Stimulated activated CD4-positive, alpha-beta T cell treated with anti-CD3 and anti-CD28 coated beads, Interleukin-15, amount 100 ng/mL, for 24 hours (primary cell): ENCODE measurements around the gene MALT1.

Source experiments
- DNase-seq: peaks from one replicate; pipeline ENCODE4 v3.0.0-alpha.2; 2020

Gene MALT1

DNA sequence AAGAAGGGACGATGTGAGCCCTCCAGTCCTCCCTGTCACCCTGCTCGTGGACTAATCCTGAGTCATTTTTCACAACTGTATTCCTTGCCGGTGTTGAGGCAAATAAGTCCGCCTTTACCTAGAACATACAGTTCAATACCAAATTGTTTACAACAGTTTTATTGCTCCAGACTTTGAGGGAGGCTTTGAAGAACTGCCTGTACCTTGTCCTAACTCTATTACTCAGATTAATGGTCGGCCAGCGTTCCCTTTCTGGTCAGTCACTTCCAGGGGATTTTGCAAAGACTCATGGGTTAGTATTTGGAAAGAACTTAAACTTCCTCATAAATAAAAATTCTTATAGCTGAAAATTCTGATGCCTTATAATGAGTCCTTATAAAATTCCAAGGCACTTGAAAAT is 108.3 kb downstream of the MALT1 start:
- DNase-seq: no peak

DNA sequence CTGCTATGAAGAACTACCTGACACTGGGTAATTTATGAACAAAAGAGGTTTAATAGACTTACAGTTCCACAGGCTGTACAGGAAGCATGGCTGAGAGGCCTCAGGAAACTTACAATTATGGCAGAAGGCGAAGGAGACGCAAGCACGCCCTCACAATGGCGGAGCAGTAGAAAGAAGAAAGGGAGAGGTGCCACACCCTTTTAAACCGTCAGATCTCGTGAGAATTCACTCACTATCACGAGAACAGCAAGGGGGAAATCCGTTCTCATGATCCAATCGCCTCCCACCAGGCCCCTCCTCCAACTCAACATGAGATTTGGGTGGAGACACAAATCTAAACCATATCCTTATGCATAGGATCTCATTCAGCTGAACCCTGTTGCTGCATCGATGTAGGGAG is 108.8 kb downstream of the MALT1 start:
- no peak for DNase-seq

DNA sequence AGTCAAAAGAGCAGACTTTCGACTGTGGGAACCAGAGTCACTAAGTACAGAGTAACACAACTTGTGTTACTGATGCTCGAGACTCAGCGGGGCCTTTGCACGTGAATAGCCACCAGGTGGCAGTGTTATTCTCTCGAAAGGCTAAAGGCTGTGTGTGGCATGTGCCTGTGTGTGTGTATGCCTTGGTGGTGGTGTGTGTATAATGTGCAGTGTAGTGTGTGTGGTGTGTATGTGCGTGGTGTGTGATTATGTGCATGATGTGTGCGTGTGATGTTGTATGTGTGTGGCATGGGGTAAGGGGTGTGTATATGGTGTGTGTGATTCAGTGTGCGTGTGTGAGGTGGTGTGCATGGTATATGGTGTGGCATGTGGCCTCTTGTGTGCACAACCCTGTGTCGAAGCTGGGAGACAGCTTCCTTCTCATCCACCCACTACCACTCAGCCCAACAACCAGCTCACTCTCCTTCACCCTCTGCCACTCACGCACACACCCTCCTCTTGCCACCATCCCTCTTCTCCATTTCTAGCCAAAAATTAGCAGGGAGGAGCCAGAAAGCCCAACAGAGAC is 110.4 kb downstream of the MALT1 start:
- DNase-seq: peak; percentile 77

DNA sequence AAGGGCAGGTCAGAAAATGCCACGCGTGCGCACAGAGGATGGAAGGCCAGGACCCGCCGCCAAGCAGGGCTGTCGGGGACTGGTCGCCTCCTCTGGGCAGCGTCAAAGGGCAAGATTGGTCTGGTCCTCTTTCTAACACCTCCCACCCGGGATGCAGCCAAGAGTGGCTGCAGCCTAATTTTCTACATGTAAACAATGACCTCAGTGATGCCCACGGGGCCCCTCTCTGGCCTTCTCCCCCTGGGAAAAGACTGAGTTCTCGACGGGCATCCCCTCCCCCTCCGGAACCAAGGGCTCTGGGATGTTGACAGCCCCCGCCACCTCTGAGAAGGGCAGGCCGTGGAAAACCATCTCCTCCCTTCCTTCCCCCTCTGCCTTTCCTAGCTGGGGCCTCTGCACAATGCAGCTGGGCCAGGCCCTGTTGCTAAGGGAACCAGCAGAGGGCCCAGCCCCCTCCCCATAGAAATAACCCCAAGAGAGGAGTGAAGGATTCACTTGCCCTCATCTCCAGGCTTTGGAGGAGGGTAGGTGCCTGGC is 113.4 kb downstream of the MALT1 start:
- no peak for DNase-seq

DNA sequence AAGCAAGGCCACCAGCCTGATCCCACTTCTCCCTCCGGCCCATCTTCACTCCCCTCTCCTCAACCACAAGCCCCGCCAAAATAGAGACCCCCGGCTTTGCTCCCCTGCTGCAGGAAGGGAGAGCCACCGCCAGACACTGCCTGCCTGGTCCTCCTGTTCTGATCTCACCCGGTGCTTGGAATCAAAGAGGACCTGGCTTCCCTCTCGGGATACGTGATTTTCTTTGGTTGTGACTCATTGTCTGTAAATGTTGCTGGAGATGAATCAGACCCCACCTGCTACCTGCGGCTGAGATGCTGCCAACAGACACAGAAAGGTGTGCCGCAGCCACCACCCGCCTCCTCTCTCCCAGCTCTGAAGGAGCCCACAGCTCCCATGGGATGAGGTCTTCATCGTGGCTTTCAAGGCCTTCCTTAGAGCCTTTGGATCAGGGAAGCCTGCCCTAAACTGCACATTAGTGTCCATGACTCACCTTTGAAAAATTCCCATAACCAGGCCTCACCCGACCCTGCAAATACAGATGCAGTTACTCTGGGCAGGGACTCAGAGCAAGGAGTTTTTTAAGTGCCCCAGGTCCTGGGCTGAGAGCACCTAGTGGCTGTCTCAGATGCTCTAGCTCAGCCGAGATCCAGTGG is 114.0 kb downstream of the MALT1 start:
- DNase-seq: no peak

DNA sequence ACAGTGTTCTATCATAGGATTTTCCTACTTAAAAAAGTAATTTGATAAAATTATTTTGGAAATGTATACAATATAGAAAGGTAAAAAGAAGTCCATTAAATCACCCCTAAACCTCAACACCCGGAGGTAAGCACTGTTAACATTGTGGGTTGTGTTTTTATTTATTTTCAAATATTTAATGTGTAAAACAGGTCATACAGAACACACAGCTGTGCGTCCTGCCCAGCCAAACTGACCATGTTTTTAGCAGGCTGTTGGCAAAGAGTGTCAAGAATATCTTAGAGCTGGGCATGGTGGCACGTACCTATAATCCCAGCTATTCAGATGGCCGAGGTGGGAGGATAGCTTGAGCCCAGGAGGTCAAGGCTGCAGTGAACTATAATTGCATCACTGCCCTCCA is 114.6 kb downstream of the MALT1 start:
- no peak for DNase-seq

DNA sequence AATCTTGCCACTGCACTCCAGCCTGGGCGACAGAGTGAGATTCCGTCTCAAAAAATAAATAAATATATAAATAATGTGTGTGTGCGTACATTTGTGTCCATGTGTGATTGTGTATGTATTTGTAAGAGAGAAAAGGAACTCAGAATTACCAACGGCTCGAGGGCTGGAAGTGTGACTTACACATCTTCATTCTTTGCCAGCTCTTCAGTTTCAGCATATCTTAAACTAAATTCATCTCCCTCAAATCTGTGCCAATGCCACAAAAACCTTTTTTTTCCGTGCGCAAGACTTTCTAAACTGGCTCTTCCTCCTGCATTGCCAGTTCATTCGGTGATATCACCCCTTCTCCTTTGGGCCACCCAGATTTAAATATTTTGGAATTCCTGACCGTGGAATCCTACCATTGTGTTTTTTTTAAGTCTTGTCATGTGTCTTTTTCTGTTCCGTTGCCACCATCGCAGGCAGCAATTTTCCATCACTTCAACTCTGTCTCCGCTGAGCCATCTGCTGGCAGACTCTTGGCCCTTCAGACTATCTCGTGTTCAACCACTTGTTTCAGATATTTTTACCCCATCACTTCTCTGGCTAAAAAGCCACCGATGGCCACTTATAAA is 116.4 kb downstream of the MALT1 start:
- no peak for DNase-seq

DNA sequence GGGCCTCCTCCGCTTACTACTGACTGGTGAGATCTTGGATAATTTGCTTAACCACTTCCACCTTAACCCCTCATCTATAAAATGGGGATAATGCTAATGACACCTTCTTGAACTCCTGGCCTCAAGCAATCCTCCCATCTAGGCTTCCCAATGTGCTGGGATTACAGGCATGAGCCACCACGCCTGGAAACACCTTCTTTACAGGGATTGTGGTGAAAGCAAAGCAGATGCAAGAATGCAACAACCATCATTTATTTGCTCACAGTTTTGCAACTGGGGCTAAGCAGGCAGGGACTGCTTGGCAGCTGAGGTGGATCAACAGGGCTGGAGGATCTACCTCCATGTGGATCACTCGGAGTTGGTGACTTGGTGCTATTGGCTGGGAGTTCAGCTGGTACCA is 117.2 kb downstream of the MALT1 start:
- no peak for DNase-seq

DNA sequence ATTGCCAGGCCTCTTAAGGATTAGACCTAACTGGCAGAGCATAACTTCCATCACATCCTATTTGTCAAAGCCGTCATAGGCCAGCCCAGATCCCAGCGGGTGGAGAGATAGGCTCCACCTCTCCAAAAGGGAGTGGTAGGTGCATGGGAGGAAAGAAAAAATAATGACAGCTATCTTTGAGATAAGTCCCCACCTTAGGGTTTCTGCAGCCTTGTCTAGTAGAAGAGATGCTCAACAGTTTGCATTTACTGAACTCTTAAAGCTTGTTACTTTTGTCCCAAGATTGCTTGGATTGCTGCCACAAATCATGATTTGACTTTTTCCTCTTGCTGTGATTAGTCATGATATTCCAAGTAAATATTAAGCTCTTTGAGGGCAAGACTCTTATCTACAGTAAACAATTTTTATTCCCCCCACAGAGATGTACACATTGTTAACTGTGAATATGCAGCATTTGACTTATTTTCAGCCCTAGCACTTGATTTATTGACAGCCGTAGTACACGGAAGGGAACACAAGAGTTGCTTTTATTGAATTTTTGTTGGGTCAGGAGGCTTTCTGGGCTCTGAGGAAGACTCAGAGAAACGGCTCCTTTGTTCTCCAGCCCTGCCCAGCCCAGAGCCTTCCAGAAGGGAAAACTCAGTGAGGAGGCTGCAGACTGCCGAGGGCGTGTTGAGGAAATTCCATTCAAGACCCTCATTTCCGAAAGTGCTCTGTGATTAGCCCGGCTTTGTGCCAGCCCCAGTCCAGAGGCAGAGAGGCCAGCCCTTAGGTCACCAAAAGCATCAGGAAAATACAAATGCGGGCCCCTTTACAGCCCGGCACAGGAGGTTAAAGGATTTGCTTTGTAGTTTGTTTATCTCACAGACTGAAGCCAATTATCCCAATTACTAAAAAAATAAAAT is 118.0 kb downstream of the MALT1 start:
- DNase-seq: no peak

DNA sequence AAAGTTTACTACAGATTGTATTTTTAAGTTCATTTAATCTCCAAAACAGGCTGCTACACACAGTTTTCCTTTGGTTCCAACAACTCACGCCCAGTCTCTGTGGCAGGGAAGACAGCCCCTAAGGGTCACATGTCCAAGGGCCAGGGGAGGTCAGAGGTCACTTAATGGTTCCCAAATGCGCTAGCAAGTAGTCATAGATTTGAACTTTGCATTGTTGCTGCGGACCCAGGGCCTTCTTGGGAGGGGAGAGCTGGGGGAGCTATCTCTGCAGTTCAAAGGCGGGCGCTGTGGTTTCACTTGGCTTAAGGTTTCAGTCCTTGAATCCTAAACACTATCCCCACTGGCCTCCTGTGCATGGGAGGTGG is 118.6 kb downstream of the MALT1 start:
- no peak for DNase-seq

DNA sequence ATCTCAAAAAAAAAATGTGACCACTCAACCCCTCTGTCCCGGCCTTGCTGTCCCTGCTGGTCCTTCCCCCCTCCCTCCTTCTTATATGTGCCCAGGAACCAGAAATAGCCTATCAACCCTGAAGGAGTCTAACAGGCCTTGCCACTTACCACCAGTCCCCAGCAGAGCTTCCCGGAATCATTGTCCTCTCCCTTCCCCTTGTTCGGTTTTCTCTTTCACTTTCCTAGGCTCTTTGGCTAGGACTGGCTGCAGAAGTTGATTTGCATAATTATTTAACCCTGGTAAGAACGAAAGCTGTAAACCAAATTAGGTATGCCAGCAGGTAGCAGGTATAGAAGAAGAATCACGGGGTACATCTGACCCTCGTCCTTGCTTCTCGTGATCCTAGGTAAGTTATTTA is 120.8 kb downstream of the MALT1 start:
- DNase-seq: no peak

DNA sequence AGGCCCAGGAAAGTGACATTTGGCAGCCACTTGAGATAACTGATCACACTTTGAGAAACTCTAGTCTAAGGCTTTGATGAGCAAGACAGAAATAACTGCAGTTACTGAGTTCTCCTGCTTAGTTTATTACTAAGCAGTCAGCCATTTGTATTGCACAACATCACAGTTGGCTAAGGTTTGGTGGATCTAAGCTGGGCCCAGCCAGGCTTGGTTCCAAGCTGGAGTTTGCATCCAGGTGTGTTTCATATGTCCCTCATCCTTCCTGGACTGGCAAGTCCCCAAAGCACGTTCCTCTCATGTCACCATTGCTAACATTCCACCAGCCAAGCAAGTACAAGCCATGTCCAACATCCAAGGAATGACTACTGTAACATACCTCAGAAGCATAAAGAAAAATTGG is 122.1 kb downstream of the MALT1 start:
- DNase-seq: no peak

DNA sequence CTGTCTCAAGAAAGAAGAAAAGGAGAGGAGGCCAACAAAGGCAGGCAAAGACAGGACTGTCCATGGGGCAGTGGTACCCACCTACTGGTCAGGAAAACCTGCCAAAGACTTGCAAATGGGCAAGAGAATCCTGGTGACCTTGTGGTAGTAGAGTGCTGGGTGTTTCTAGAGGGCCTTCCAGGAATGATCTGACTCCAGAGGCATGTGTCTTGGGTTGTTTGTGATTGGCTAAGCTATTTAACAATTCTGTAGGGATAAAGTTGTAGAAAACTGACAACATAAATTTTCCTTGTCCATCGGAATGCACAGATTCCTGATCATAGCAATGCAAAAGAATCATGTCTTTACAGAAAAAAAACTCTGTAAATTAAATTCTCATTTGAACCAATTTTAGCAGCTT is 125.0 kb downstream of the MALT1 start:
- no peak for DNase-seq

DNA sequence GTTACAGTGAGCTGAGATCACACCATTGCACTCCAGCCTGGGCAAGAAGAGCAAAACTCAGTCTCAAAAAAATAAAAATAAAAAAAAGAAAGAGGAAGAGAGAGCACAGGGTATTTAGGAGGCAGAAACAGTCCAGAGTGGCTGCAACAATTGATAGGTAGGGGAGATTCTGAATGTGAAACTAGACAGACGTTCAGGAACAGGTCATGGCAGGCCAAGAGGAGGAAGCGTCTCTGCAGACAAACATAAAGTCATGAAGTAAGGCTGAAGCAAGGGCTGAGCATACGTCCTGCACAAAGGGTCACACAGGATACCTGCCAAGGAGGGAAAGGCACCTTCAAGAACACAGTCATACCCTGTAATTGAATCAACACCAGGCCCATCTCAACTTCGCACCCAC is 129.3 kb downstream of the MALT1 start:
- DNase-seq: no peak

DNA sequence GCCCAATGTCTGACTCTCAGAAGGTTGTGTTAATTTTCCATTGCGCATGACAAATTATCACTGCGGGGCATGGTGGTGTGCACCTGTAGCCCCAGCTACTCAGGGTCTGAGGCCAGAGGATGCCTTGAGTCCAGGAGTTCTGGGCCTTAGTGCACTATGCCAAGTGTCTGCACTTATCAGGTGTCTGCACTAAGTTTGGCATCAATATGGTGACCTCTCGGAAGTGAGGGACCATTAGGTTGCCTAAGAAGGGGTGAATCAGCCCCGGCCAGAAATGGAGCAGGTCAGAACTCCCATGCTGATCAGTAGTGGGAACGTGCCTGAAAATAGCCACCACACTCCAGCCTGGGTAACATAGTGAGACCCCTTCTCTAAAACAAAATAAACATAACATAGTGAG is 131.7 kb downstream of the MALT1 start:
- DNase-seq: no peak

DNA sequence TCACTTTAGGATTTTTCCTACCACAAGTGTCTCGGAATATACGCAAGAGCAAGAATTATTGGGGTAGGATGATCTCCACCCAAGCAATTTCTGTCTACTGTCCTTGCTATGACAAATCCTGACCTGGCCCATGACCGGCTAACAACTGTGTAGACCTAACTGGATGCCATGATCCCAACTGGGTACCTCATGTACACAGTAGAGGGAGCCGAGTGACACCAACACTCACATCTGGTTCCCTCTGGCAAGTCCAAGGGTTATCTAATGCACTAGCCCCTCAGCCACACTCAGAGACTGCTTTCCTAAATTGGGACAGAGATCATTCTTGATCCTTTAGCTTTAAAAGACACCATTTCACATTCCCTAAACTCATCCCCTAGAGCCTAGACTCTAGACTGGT is 132.7 kb downstream of the MALT1 start:
- DNase-seq: no peak
